Lower leg skin (tissue), 4 donors: ENCODE data around the gene NACC2. TPM values are rescaled to one million over a fixed set of nuclear protein-coding genes. Genes with fewer than 3 reads are reported as not detected.

Experiments used
- DNase-seq, 2 donors: peaks; one replicate each; pipeline ENCODE4 v3.0.0-alpha.2; 2019; ENCODE audit warnings: low spot score in 2 of 2
- H3K4me3 ChIP-seq: fragments of 200-600 bp; sonication (generic); 2 replicates; pipeline ENCODE4 v1.5.1; 2017; ENCODE audit warnings: mild to moderate bottlenecking, low read depth; ENCODE audit not compliant: poor library complexity, severe bottlenecking
- CTCF ChIP-seq, 3 donors: fragments of 450-650 bp; IDR thresholded peaks; one replicate each; pipeline ENCODE4 v1.5.1; 2016; ENCODE audit warnings: antibody characterized with exemption in 3 of 3, mild to moderate bottlenecking in 3 of 3, moderate library complexity in 2 of 3
- POLR2A ChIP-seq, 2 donors: fragments of 450-650 bp; IDR thresholded peaks; one replicate each; pipeline ENCODE4 v1.6.1; 2016 to 2017; ENCODE audit warnings: antibody characterized with exemption in 2 of 2, mild to moderate bottlenecking in 1 of 2, moderate library complexity in 1 of 2
- WGBS, 2 donors: methylation state at CpG; one replicate each; pipeline ENCODE4 v1.1.5; 2018; 5-methylcytosine and 5-hydroxymethylcytosine counted together
- intact Hi-C: fragments of 100-400 bp; cut with DNase I; formaldehyde crosslinking; loops from one replicate; pipeline ENCODE4 v1.15.0; 2023; ENCODE audit warnings: low total_unique reads
- total RNA-seq, 4 donors: library from RNA; depleted of rRNA; stranded (reverse); fragments of >200 nt; gene quantifications; one replicate each; pipeline ENCODE4 v1.1.0, GENCODE V29; 2016

NACC2 gene
- total RNA-seq, 4 donors from 2014 or later, result 9.1 to 17.3 (median 13.4) TPM

- WGBS, 2 donors, result 69 to 70% methylated on average over 10 of the region's 10 CpGs
- no peak overlapping the region for H3K4me3 ChIP-seq
- intact Hi-C loops, result no loop called here
- no peak for DNase-seq
- no peak for TF ChIP-seq CTCF (IDR thresholded peaks at IDR 0.05)
- TF ChIP-seq POLR2A (IDR thresholded peaks at IDR 0.05), result no peak
These were observed 131.2 kb downstream of the NACC2 start for GRCh38 chr9:135963938-135964337.

- TF ChIP-seq CTCF (IDR thresholded peaks at IDR 0.05) (no peak), POLR2A (IDR thresholded peaks at IDR 0.05) (no peak)
- DNase-seq, result no peak
- H3K4me3 ChIP-seq, result no peak overlapping the region
- WGBS, 2 donors, result 89 to 92% methylated on average over 8 of the region's 8 CpGs
- intact Hi-C loops, result no loop called here
These were observed 131.8 kb downstream of the NACC2 start for GRCh38 chr9:135963338-135963737.

GRCh38 chr9:135962696-135963307 lies 132.3 kb downstream of the NACC2 start:
- no peak overlapping the region for H3K4me3 ChIP-seq
- WGBS, 2 donors, result 57 to 62% methylated on average over 11 of the region's 11 CpGs
- DNase-seq, result no peak
- intact Hi-C loops, result no loop called here
- no peak for TF ChIP-seq POLR2A (IDR thresholded peaks at IDR 0.05)
- TF ChIP-seq CTCF (IDR thresholded peaks at IDR 0.05), result no peak

- intact Hi-C loops, result no loop called here
- no peak for TF ChIP-seq CTCF (IDR thresholded peaks at IDR 0.05)
- TF ChIP-seq POLR2A (IDR thresholded peaks at IDR 0.05), result no peak
- DNase-seq, result no peak
- H3K4me3 ChIP-seq, result no peak overlapping the region
- WGBS, 2 donors, result 31 to 35% methylated on average over 15 of the region's 15 CpGs
These were observed 133.0 kb downstream of the NACC2 start for GRCh38 chr9:135961811-135962695.

GRCh38 chr9:135961277-135961715 lies 133.8 kb downstream of the NACC2 start, which contains the start of gene UBAC1:
Gene UBAC1, minus strand, starts transcription at chr9:135961373. Its CDS starts 211 bp downstream, at chr9:135961162.
- intact Hi-C loops, result no loop called here
- peak; percentile 90 to 99 for DNase-seq

More at GRCh38 chr9:135961277-135961715, 133.8 kb downstream of the NACC2 start, which contains the start of gene UBAC1:
- TF ChIP-seq CTCF (IDR thresholded peaks at IDR 0.05) (no peak), POLR2A (IDR thresholded peaks at IDR 0.05) (no peak)
- H3K4me3 ChIP-seq, result peak within 1 kb of the TSS; percentile 73
- 0 to 1% methylated on average over 18 to 37 of the region's 53 CpGs for WGBS, 2 donors
